KMS-11 (cell line): ENCODE measurements around the gene PLXNA4.

ENCODE experiments used
- H2AFZ ChIP-seq: fragments of 200-600 bp; sonication (generic); 2 replicates; pipeline ENCODE4 v1.6.1; 2016; ENCODE audit warnings: antibody characterized with exemption, mixed run types, low read depth
- H3K27ac ChIP-seq: fragments of 200-600 bp; sonication (generic); 2 replicates; pipeline ENCODE4 v1.6.1; 2016; ENCODE audit warnings: mild to moderate bottlenecking, mixed run types
- H3K27me3 ChIP-seq: fragments of 200-600 bp; sonication (generic); 2 replicates; pipeline ENCODE4 v1.6.1; 2017; ENCODE audit warnings: mild to moderate bottlenecking, low read depth, mixed run types, moderate library complexity; ENCODE audit not compliant: insufficient read depth
- H3K36me3 ChIP-seq: fragments of 200-600 bp; sonication (generic); 2 replicates; pipeline ENCODE4 v1.6.1; 2017; ENCODE audit warnings: mild to moderate bottlenecking, mixed run types; ENCODE audit not compliant: insufficient read depth
- H3K4me1 ChIP-seq: fragments of 200-600 bp; sonication (generic); 2 replicates; pipeline ENCODE4 v1.6.1; 2016; ENCODE audit warnings: mild to moderate bottlenecking, low read depth, mixed run types; ENCODE audit not compliant: poor library complexity, severe bottlenecking
- H3K4me2 ChIP-seq: fragments of 200-600 bp; sonication (generic); 2 replicates; pipeline ENCODE4 v1.7.0; 2016; ENCODE audit warnings: mild to moderate bottlenecking, mixed run types
- H3K4me3 ChIP-seq: fragments of 200-600 bp; sonication (generic); IDR thresholded peaks from 2 replicates; pipeline ENCODE4 v1.6.1; 2017; ENCODE audit warnings: low read depth, low read length, mixed read lengths; ENCODE audit not compliant: insufficient read depth
- H3K79me2 ChIP-seq: fragments of 200-600 bp; sonication (generic); 2 replicates; pipeline ENCODE4 v1.6.1; 2016; ENCODE audit warnings: low read depth, mixed run types; ENCODE audit not compliant: insufficient read depth
- H3K9ac ChIP-seq: fragments of 200-600 bp; sonication (generic); 2 replicates; pipeline ENCODE4 v1.6.1; 2016; ENCODE audit warnings: mild to moderate bottlenecking, mixed run types
- H4K20me1 ChIP-seq: fragments of 200-600 bp; sonication (generic); 2 replicates; pipeline ENCODE4 v1.6.1; 2016; ENCODE audit warnings: mild to moderate bottlenecking, mixed run types; ENCODE audit not compliant: insufficient read depth
- CTCF ChIP-seq: fragments of 200-600 bp; sonication (generic); conservative IDR thresholded peaks from 2 replicates; pipeline ENCODE4 v1.6.1; 2017; ENCODE audit warnings: low read depth, mild to moderate bottlenecking, antibody characterized with exemption, low read length, moderate library complexity, mixed read lengths

Gene PLXNA4

GRCh38 chr7:132499487-132499886, 76.8 kb downstream of the PLXNA4 start:
- no peaks in the 10 kb centered on the region for H4K20me1 ChIP-seq
- TF ChIP-seq CTCF: no peak
- no peak overlapping the region for H3K4me3 ChIP-seq
- H3K79me2 ChIP-seq: no peaks in the 10 kb centered on the region
- H3K9ac ChIP-seq: no peak overlapping the region
- no peaks in the 10 kb centered on the region for H3K4me1 ChIP-seq
- no peak overlapping the region for H2AFZ ChIP-seq
- no peak overlapping the region for H3K27ac ChIP-seq
- H3K36me3 ChIP-seq: no peaks in the 10 kb centered on the region
- H3K4me2 ChIP-seq: no peak overlapping the region
- H3K27me3 ChIP-seq: no peaks in the 10 kb centered on the region

GRCh38 chr7:132499065-132499464, 77.2 kb downstream of the PLXNA4 start:
- no peak overlapping the region for H3K4me3 ChIP-seq
- H3K9ac ChIP-seq: no peak overlapping the region
- H3K4me2 ChIP-seq: no peak overlapping the region
- no peaks in the 10 kb centered on the region for H4K20me1 ChIP-seq
- H3K36me3 ChIP-seq: no peaks in the 10 kb centered on the region
- no peaks in the 10 kb centered on the region for H3K79me2 ChIP-seq
- H3K27ac ChIP-seq: no peak overlapping the region
- H3K4me1 ChIP-seq: no peaks in the 10 kb centered on the region
- H3K27me3 ChIP-seq: no peaks in the 10 kb centered on the region
- no peak overlapping the region for H2AFZ ChIP-seq
- no peak for TF ChIP-seq CTCF

GRCh38 chr7:132498319-132498718, 78.0 kb downstream of the PLXNA4 start:
- Histone ChIP-seq H3K79me2 (no peaks in the 10 kb centered on the region), H2AFZ (no peak overlapping the region), H3K4me3 (no peak overlapping the region), H3K4me1 (no peaks in the 10 kb centered on the region), H3K27ac (no peak overlapping the region), H3K27me3 (no peaks in the 10 kb centered on the region), H4K20me1 (no peaks in the 10 kb centered on the region), H3K4me2 (no peak overlapping the region), H3K9ac (no peak overlapping the region), H3K36me3 (no peaks in the 10 kb centered on the region)
- TF ChIP-seq CTCF: no peak

- Histone ChIP-seq H3K4me3 (no peak overlapping the region), H3K9ac (no peak overlapping the region), H4K20me1 (no peaks in the 10 kb centered on the region), H3K27ac (no peak overlapping the region), H2AFZ (no peak overlapping the region), H3K36me3 (no peaks in the 10 kb centered on the region), H3K4me1 (no peaks in the 10 kb centered on the region), H3K27me3 (no peaks in the 10 kb centered on the region), H3K79me2 (no peaks in the 10 kb centered on the region), H3K4me2 (no peak overlapping the region)
- TF ChIP-seq CTCF: no peak
Measured at GRCh38 chr7:132497098-132497497, 79.2 kb downstream of the PLXNA4 start.

GRCh38 chr7:132495936-132496335, 80.3 kb downstream of the PLXNA4 start:
- no peak overlapping the region for H3K4me2 ChIP-seq
- no peak overlapping the region for H3K9ac ChIP-seq
- H3K4me1 ChIP-seq: no peaks in the 10 kb centered on the region
- no peak overlapping the region for H3K4me3 ChIP-seq
- H3K27ac ChIP-seq: no peak overlapping the region
- no peaks in the 10 kb centered on the region for H3K36me3 ChIP-seq
- no peaks in the 10 kb centered on the region for H3K79me2 ChIP-seq
- no peak overlapping the region for H2AFZ ChIP-seq
- H3K27me3 ChIP-seq: no peaks in the 10 kb centered on the region
- no peak for TF ChIP-seq CTCF
- no peaks in the 10 kb centered on the region for H4K20me1 ChIP-seq
